Ectodermal cell (in vitro differentiated cells): Measurements from ENCODE around the gene PCSK5.
A peak's percentile ranks its signal among the peaks of the same experiment; 100 is the strongest.

Experiments
- H3K27ac ChIP-seq: 2 replicates; pipeline ENCODE4 v1.7.0; 2013; ENCODE audit warnings: mild to moderate bottlenecking, low read depth, low read length; ENCODE audit not compliant: insufficient read depth, poor library complexity, severe bottlenecking
- H3K27me3 ChIP-seq: 2 replicates; pipeline ENCODE4 v1.7.0; 2013; ENCODE audit warnings: mild to moderate bottlenecking, low read length; ENCODE audit not compliant: insufficient read depth, control insufficient read depth, poor library complexity, severe bottlenecking
- H3K36me3 ChIP-seq: one replicate; pipeline ENCODE4 v1.7.0; 2013; ENCODE audit warnings: low read length; ENCODE audit not compliant: control insufficient read depth, insufficient read depth
- H3K4me1 ChIP-seq: one replicate; pipeline ENCODE4 v1.7.0; 2013; ENCODE audit warnings: low read length; ENCODE audit not compliant: control insufficient read depth, insufficient read depth
- H3K4me3 ChIP-seq: 2 replicates; pipeline ENCODE4 v1.7.0; 2013; ENCODE audit warnings: low read depth, low read length, control low read depth; ENCODE audit not compliant: insufficient read depth
- H3K9me3 ChIP-seq: 2 replicates; pipeline ENCODE4 v1.7.0; 2013; ENCODE audit warnings: mild to moderate bottlenecking, low read length, moderate library complexity; ENCODE audit not compliant: control insufficient read depth
- WGBS, 2 experiments: methylation state at CpG; one replicate each; pipeline ENCODE4 v1.1.7; 2013; ENCODE audit warnings: missing lambda C conversion rate in 2 of 2; 5-methylcytosine and 5-hydroxymethylcytosine counted together

The PCSK5 gene

DNA sequence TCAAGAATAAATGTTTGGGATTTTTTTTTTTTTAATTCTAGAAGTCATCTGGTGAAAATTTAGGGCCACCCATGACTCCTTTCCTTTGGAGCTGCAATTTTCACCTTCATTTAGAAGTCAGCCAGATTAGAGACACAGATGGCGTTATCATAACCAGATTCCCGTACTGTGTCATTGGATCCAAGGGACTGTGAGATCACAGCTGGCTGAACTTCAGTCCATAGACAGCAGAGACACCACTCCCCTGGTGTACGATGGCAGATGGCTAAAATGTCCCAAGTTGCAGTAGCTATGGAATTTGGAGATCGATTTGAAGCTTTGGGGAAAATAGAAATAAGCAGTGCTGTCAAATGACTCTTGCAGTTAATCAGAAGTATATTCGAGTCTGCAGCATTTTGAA, 287.5 kb downstream of the PCSK5 start:
- no peak overlapping the region for H3K27ac ChIP-seq
- 94 to 97% methylated on average over 5 of the region's 5 CpGs for WGBS, 2 experiments
- no peaks in the 10 kb centered on the region for H3K27me3 ChIP-seq
- no peaks in the 10 kb centered on the region for H3K36me3 ChIP-seq
- H3K4me3 ChIP-seq: no peak overlapping the region
- peaks cover 15% of the 10 kb centered on the region for H3K4me1 ChIP-seq
- H3K9me3 ChIP-seq: no peaks in the 10 kb centered on the region

DNA sequence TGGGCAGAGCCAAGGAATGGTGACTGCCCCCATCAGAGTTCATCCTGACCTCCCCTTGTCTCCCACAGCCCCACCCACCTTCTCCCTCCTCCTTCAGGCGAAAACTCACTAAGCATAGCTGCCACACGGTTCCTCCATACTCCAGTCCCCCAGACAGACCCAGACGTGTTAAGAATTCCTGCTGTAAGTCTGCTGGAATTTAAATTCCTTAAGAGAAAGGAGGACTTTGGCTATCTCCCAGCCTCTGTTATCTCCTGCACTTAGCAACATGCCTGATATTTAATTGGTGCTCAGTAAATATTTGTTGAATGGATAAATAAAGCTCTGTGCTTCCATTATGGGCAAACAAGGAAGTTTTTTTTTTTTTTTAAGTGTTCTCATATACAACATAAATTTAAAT, 290.1 kb downstream of the PCSK5 start:
- Histone ChIP-seq H3K27ac (no peak overlapping the region), H3K27me3 (no peaks in the 10 kb centered on the region), H3K9me3 (no peaks in the 10 kb centered on the region), H3K4me3 (no peak overlapping the region), H3K36me3 (no peaks in the 10 kb centered on the region), H3K4me1 (peaks cover 15% of the 10 kb centered on the region)
- 70 to 73% methylated on average over 3 of the region's 3 CpGs for WGBS, 2 experiments

DNA sequence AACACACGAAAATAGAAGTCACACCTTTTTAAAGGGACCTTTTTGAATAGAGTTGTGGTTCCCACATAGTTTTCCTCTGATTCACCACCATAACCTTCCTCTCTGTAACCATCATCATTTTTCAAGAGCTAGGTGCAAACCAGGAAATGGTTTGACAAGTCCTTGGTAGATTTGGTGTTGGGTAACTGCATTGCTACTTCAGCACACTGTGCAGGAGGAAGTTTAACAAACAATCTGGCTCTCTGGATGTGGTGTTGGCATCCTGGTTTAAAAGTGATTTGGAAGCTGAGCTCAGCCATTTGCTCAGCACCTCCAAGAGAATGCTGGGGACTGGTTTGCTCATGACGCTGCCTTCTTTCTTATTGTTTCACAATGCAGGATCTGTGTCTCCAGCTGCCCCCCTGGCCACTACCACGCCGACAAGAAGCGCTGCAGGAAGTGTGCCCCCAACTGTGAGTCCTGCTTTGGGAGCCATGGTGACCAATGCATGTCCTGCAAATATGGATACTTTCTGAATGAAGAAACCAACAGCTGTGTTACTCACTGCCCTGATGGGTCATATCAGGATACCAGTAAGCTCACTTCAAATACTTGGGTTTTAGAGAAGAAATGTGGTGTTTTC, 290.7 kb downstream of the PCSK5 start:
- Histone ChIP-seq H3K4me1 (peaks cover 15% of the 10 kb centered on the region), H3K9me3 (no peaks in the 10 kb centered on the region), H3K4me3 (no peak overlapping the region), H3K27me3 (no peaks in the 10 kb centered on the region), H3K27ac (peak overlapping the region; percentile 58), H3K36me3 (no peaks in the 10 kb centered on the region)
- 69 to 71% methylated on average over 5 of the region's 5 CpGs for WGBS, 2 experiments

DNA sequence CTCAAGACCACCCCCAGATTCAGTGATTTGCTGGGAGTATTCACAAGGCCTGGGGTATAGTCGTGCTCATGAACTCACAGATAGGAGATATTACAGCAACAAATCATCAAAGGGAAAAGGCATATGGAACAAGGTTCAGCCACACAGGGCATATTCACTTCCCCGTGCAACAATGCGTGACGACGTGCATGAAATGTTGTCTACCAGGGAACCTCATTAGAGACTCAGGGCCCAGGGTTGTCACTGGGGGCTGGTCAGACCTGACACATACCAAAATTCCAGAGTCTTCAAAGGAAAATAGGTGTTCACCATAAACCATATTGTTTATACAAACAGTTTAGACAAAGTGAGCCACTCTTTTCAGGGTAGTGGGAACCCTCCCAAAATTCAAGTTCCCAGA, 291.3 kb downstream of the PCSK5 start:
- Histone ChIP-seq H3K9me3 (no peaks in the 10 kb centered on the region), H3K4me3 (no peak overlapping the region), H3K27ac (peak overlapping the region; percentile 58), H3K4me1 (peaks cover 15% of the 10 kb centered on the region), H3K36me3 (no peaks in the 10 kb centered on the region), H3K27me3 (no peaks in the 10 kb centered on the region)
- 94 to 95% methylated on average over 5 of the region's 5 CpGs for WGBS, 2 experiments

DNA sequence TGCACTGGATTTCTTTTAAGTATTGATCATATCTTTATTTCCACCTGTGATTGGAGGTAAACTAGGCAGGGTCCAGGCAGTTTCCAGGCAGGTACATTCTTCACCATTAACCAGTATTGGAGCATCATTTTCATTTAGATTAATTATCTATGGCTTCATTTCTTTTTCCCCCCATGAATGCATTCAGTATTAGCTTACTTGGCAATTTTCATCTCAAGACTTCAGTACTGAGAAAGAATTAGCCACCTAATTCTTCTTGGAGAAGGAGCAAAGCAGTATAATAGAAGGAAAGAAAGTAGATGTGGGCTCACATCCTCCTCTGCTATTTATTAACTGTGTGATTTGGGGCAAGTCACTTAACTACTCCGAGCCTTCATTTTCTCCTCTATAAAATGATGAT, 295.0 kb downstream of the PCSK5 start:
- 60% methylated on average over 1 of the region's 1 CpG; no CpG with 5 or more reads in 1 of the 2 experiments for WGBS, 2 experiments
- Histone ChIP-seq H3K4me1 (peaks cover 12% of the 10 kb centered on the region), H3K27ac (no peak overlapping the region), H3K9me3 (no peaks in the 10 kb centered on the region), H3K27me3 (no peaks in the 10 kb centered on the region), H3K4me3 (no peak overlapping the region), H3K36me3 (no peaks in the 10 kb centered on the region)

DNA sequence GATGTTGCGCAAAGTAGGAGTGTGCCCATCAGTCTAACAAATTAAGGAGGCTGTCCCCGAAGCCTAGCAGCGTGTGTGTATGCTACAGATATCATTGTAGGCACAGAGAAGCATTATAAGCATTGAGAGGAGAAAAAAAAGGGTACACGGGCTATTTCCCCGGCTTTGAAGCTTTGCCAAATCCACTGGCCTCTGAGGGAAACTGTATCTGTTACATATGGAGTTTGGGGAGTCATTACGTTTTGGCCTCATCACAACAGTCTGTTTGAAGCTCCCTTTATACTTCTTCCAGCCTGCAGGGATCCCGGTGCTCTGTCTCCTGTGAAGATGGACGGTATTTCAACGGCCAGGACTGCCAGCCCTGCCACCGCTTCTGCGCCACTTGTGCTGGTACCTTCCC, 297.8 kb downstream of the PCSK5 start:
- H3K4me1 ChIP-seq: no peaks in the 10 kb centered on the region
- no peaks in the 10 kb centered on the region for H3K9me3 ChIP-seq
- H3K27ac ChIP-seq: no peak overlapping the region
- no peaks in the 10 kb centered on the region for H3K36me3 ChIP-seq
- H3K27me3 ChIP-seq: no peaks in the 10 kb centered on the region
- 93 to 95% methylated on average over 11 of the region's 11 CpGs for WGBS, 2 experiments
- no peak overlapping the region for H3K4me3 ChIP-seq

DNA sequence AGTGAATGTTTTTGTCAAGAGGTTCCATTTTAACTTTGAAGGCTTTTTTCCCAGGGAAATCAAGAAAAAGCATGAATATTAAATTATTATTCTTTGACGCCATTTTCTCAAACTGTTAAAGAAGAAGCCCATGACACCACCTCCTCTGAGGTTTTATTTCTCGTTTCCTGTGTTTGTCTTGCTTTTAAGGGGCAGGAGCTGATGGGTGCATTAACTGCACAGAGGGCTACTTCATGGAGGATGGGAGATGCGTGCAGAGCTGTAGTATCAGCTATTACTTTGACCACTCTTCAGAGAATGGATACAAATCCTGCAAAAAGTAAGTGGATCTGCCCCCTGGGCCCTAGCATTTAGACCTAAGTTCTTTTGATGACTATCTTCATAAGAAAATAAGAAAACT, 298.4 kb downstream of the PCSK5 start:
- WGBS, 2 experiments: 93 to 96% methylated on average over 3 of the region's 3 CpGs
- no peak overlapping the region for H3K27ac ChIP-seq
- no peak overlapping the region for H3K4me3 ChIP-seq
- no peaks in the 10 kb centered on the region for H3K9me3 ChIP-seq
- H3K4me1 ChIP-seq: no peaks in the 10 kb centered on the region
- H3K27me3 ChIP-seq: no peaks in the 10 kb centered on the region
- no peaks in the 10 kb centered on the region for H3K36me3 ChIP-seq

DNA sequence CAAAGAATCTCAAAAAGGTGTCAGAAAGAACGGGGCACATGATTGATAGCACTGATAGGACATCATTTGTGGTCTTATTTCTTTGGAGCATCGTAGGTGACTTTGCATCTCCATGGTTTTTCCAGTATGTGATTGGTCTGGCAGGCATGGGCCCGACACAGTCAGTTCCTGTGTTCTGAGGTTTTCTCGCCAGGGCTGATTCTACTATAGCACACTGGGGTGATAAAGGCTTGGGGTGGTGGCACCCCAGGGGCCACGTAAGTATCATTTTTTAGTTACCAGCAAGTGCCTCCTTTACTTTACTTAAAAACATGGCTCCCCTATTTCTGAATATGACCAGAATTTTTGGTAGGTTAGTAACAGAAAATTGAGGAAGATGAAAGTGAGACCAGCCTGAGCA, 301.0 kb downstream of the PCSK5 start:
- H3K27me3 ChIP-seq: no peaks in the 10 kb centered on the region
- no peak overlapping the region for H3K27ac ChIP-seq
- WGBS, 2 experiments: 97 to 98% methylated on average over 4 to 5 of the region's 5 CpGs
- H3K4me1 ChIP-seq: no peaks in the 10 kb centered on the region
- H3K4me3 ChIP-seq: no peak overlapping the region
- no peaks in the 10 kb centered on the region for H3K9me3 ChIP-seq
- no peaks in the 10 kb centered on the region for H3K36me3 ChIP-seq

DNA sequence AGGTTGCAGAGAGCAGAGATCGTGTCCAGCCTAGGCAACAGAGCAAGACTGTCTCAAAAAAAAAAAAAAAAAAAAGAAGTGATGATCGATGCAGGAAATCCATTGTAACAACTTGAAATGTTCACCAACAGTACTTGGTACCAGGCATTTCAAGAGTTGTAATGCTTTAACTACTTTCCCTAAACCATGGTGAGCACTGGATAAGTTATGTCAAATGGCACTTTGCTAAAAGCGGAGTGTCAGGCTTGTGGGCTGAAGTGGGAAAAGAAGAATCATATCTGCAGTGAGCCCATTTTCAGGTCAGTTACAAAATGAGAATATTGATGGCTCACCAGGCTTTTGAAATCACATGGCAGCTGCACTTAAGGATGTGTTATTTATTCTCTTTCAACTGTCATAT, 301.5 kb downstream of the PCSK5 start:
- H3K4me3 ChIP-seq: no peak overlapping the region
- no peaks in the 10 kb centered on the region for H3K9me3 ChIP-seq
- H3K27me3 ChIP-seq: no peaks in the 10 kb centered on the region
- no peaks in the 10 kb centered on the region for H3K36me3 ChIP-seq
- no peaks in the 10 kb centered on the region for H3K4me1 ChIP-seq
- no peak overlapping the region for H3K27ac ChIP-seq
- WGBS, 2 experiments: 96 to 98% methylated on average over 3 of the region's 3 CpGs

DNA sequence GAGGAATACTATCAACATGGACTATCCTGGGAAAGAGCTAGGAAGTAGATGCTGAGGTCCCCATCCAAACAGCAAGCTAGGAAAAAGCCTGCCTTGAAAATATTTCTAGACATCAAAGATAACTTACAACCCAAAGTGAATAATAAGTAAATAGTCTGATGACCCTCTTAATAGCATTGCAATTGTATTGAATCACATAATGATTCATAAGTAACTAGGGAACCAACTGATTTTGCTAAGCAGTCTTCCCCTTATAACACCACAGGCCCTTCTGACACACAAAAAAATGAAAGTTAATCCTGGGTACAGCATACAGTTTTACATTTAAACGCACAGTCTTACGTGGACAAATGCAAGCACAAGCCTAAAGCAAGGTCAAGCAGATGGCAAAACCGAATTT, 304.4 kb downstream of the PCSK5 start:
- Histone ChIP-seq H3K27ac (no peak overlapping the region), H3K4me1 (no peaks in the 10 kb centered on the region), H3K27me3 (no peaks in the 10 kb centered on the region), H3K9me3 (no peaks in the 10 kb centered on the region), H3K4me3 (no peak overlapping the region), H3K36me3 (no peaks in the 10 kb centered on the region)
- 96 to 98% methylated on average over 3 of the region's 3 CpGs for WGBS, 2 experiments

DNA sequence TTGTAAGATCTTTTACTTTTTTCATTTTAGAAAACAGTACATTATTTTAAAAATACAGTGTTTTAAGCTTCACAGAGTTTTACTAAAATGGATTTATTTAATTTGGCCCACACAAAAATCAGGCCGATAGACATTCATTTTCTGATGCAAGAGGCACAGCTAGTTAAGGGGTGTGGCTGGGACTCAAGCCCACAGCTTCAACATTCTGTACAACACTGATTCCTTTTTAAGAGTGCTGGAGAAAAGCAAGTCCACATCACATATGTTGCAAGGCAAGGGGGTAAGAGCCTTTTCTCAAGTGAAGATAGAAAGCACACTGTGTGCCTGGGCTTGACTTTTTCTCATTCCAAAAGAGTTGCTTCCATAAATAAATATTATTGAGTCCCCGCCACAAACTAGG, 307.9 kb downstream of the PCSK5 start:
- H3K4me3 ChIP-seq: no peak overlapping the region
- H3K27me3 ChIP-seq: no peaks in the 10 kb centered on the region
- no peak overlapping the region for H3K27ac ChIP-seq
- 95 to 97% methylated on average over 2 of the region's 2 CpGs for WGBS, 2 experiments
- no peaks in the 10 kb centered on the region for H3K36me3 ChIP-seq
- no peaks in the 10 kb centered on the region for H3K4me1 ChIP-seq
- no peaks in the 10 kb centered on the region for H3K9me3 ChIP-seq
